ENCODE results near the gene PLCH2. TPM values are rescaled to one million over a fixed set of nuclear protein-coding genes. Genes with fewer than 3 reads are reported as not detected.

Gene PLCH2
- total RNA-seq, 4 donors from 2014 or later = not detected

- no peak overlapping the region for H3K27ac ChIP-seq
- intact Hi-C loops (cut with DNase I; ENCODE audit: low total_unique reads) (no loop called here), in situ Hi-C loops (cut with MboI; ENCODE audit: low sequenced_read_pairs in 4 of 4) (no loop called here)
- DNase-seq (no peak), ATAC-seq (no peak)
- peaks cover 5 to 13% of the 10 kb centered on the region in 2 donors for H3K4me1 ChIP-seq
- no peaks in the 10 kb centered on the region for H3K36me3 ChIP-seq
- H3K4me3 ChIP-seq = no peak overlapping the region
- no peak for TF ChIP-seq POLR2A (IDR thresholded peaks at IDR 0.05)
- no peak for TF ChIP-seq CTCF (IDR thresholded peaks at IDR 0.05 in 4 of 5, conservative IDR thresholded peaks at IDR 0.05 in 1 of 5)
- no peaks in the 10 kb centered on the region for H3K9me3 ChIP-seq
- H3K27me3 ChIP-seq = peaks cover 61 to 81% (median 69%) of the 10 kb centered on the region in 3 donors
These were observed 24.0 kb downstream of the PLCH2 start for GRCh38 chr1:2499986-2500596.

DNA sequence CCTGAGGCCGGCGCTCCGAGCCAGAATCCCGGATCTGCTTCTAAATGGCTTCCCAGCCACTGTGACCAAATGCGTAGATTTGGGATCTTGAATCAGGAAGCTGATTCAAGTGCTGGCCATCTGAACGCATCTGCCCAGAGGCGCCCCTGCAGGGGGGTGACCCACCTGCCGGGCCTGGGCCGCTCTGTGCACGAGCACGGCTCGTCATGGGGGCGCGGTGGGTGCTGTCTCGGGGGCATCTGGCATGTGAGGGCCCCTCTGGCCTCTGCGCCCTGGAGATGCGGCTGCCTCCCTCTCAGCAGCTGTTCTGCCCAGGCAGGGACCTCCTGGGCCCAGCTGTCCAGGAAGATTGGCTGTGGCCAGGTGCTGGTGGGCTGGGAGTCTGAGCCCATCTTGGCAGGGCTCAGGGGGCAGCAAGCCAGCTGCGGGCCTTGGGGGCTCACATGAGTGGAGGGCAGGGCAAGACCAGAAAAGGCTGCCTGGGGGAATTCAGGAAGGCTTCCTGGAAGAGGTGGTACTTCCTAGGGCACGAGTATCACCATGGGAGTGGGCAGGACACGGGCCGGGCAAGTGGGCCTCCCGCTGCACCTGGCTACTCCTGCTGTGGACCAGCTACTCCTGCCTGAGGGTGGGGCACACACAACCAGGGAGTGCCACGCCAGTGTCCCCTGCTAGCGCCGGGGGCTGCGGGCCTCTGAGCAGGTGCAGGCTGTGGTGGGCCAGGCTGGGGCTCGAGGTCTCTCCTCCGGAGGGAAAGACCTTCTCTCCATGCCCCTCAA is 25.1 kb downstream of the PLCH2 start:
- H3K4me1 ChIP-seq = peaks cover 5 to 11% of the 10 kb centered on the region in 2 donors
- in situ Hi-C loops (cut with MboI; ENCODE audit: low sequenced_read_pairs in 4 of 4) = no loop called here
- no peaks in the 10 kb centered on the region for H3K9me3 ChIP-seq
- no peak overlapping the region for H3K4me3 ChIP-seq
- intact Hi-C loops (cut with DNase I; ENCODE audit: low total_unique reads) = no loop called here
- H3K27me3 ChIP-seq = peaks cover 61 to 81% (median 69%) of the 10 kb centered on the region in 3 donors
- H3K27ac ChIP-seq = no peak overlapping the region
- DNase-seq = no peak
- no peaks in the 10 kb centered on the region for H3K36me3 ChIP-seq
- TF ChIP-seq CTCF (IDR thresholded peaks at IDR 0.05 in 4 of 5, conservative IDR thresholded peaks at IDR 0.05 in 1 of 5) = no peak
- peak in 1 of 2 donors; percentile 1 for TF ChIP-seq POLR2A (IDR thresholded peaks at IDR 0.05)
- ATAC-seq = no peak

GRCh38 chr1:2501820-2502119 is 25.7 kb downstream of the PLCH2 start:
- H3K27me3 ChIP-seq = peaks cover 60 to 79% (median 69%) of the 10 kb centered on the region in 3 donors
- intact Hi-C loops (cut with DNase I; ENCODE audit: low total_unique reads) (no loop called here), in situ Hi-C loops (cut with MboI; ENCODE audit: low sequenced_read_pairs in 4 of 4) (no loop called here)
- no peak overlapping the region for H3K27ac ChIP-seq
- peaks cover 5 to 11% of the 10 kb centered on the region in 2 donors for H3K4me1 ChIP-seq
- TF ChIP-seq CTCF (IDR thresholded peaks at IDR 0.05 in 4 of 5, conservative IDR thresholded peaks at IDR 0.05 in 1 of 5) (no peak), POLR2A (IDR thresholded peaks at IDR 0.05) (no peak)
- H3K9me3 ChIP-seq = no peaks in the 10 kb centered on the region
- ATAC-seq (no peak), DNase-seq (no peak)
- no peak overlapping the region for H3K4me3 ChIP-seq
- no peaks in the 10 kb centered on the region for H3K36me3 ChIP-seq

DNA sequence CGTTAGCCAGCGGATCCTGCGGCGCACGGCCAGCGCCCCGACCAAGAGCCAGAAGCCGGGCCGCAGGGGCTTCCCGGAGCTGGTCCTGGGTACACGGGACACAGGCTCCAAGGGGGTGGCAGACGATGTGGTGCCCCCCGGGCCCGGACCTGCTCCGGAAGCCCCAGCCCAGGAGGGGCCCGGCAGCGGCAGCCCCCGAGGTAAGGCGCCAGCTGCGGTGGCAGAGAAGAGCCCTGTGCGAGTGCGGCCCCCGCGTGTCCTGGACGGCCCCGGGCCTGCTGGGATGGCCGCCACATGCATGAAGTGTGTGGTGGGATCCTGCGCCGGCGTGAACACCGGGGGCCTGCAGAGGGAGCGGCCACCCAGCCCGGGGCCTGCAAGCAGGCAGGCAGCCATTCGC is 26.1 kb downstream of the PLCH2 start:
- no peak for DNase-seq
- no peak overlapping the region for H3K27ac ChIP-seq
- intact Hi-C loops (cut with DNase I; ENCODE audit: low total_unique reads) = no loop called here
- no peaks in the 10 kb centered on the region for H3K36me3 ChIP-seq
- in situ Hi-C loops (cut with MboI; ENCODE audit: low sequenced_read_pairs in 4 of 4) = no loop called here
- peaks cover 56 to 74% (median 69%) of the 10 kb centered on the region in 3 donors for H3K27me3 ChIP-seq
- no peak overlapping the region for H3K4me3 ChIP-seq
- TF ChIP-seq POLR2A (IDR thresholded peaks at IDR 0.05) (peak in 1 of 2 donors; percentile 2), CTCF (IDR thresholded peaks at IDR 0.05 in 4 of 5, conservative IDR thresholded peaks at IDR 0.05 in 1 of 5) (no peak)
- no peak for ATAC-seq
- H3K9me3 ChIP-seq = no peaks in the 10 kb centered on the region
- peaks cover 5 to 11% of the 10 kb centered on the region in 2 donors for H3K4me1 ChIP-seq
